GM21360 (cell line): ENCODE measurements around the gene SH2D3A.

Experiments used
- ATAC-seq: cut with Tn5 transposase; IDR thresholded peaks from one replicate; pipeline ENCODE4 v1.9.1; 2021; ENCODE audit warnings: mild to moderate bottlenecking, moderate library complexity; ENCODE audit not compliant: unreplicated experiment

Gene SH2D3A

GRCh38 chr19:6723738-6724137, 43.5 kb downstream of the SH2D3A start:
- ATAC-seq = no peak

GRCh38 chr19:6723108-6723618, 44.1 kb downstream of the SH2D3A start:
- no peak for ATAC-seq

GRCh38 chr19:6721773-6722172, 45.5 kb downstream of the SH2D3A start:
- no peak for ATAC-seq

GRCh38 chr19:6721138-6721474, 46.1 kb downstream of the SH2D3A start:
- ATAC-seq = no peak

GRCh38 chr19:6720369-6721137, 46.7 kb downstream of the SH2D3A start, which contains the start of gene C3:
TSS of gene C3 (minus strand) at chr19:6720650. CDS start at chr19:6720589, 61 bp downstream.
- ATAC-seq = no peak

- no peak for ATAC-seq
Observed at GRCh38 chr19:6719992-6720368, 47.3 kb downstream of the SH2D3A start.

- no peak for ATAC-seq
Observed at GRCh38 chr19:6719540-6719861, 47.7 kb downstream of the SH2D3A start.

GRCh38 chr19:6718741-6719539, 48.3 kb downstream of the SH2D3A start:
- no peak for ATAC-seq

- ATAC-seq = no peak
Observed at GRCh38 chr19:6718111-6718740, 49.0 kb downstream of the SH2D3A start.

GRCh38 chr19:6717441-6717971, 49.7 kb downstream of the SH2D3A start:
- ATAC-seq = no peak

GRCh38 chr19:6717036-6717435, 50.2 kb downstream of the SH2D3A start:
- no peak for ATAC-seq

- no peak for ATAC-seq
Observed at GRCh38 chr19:6716610-6716970, 50.6 kb downstream of the SH2D3A start.

- no peak for ATAC-seq
Observed at GRCh38 chr19:6714749-6715555, 52.3 kb downstream of the SH2D3A start.

GRCh38 chr19:6713773-6714692, 53.2 kb downstream of the SH2D3A start:
- ATAC-seq = no peak

GRCh38 chr19:6712692-6713670, 54.3 kb downstream of the SH2D3A start:
- no peak for ATAC-seq

- ATAC-seq = no peak
Observed at GRCh38 chr19:6712231-6712630, 55.0 kb downstream of the SH2D3A start.

GRCh38 chr19:6711605-6712004, 55.6 kb downstream of the SH2D3A start:
- ATAC-seq = no peak

- ATAC-seq = no peak
Observed at GRCh38 chr19:6711078-6711361, 56.2 kb downstream of the SH2D3A start.
